ENCODE results near the gene TST. TPM values are rescaled to one million over a fixed set of nuclear protein-coding genes. Genes with fewer than 3 reads are reported as not detected.

TST gene
- total RNA-seq, 1 donor from 2014 or later: 32.2 TPM

Other genes starting within 250 kb of the TST start
- 13.4 and 14.6 TPM in 2 replicates for gene IFT27, start 243.3 kb downstream of the TST start, total RNA-seq
- 3.3 and 30.7 TPM in 2 replicates for gene PVALB, start 202.4 kb downstream of the TST start, total RNA-seq
- gene NCF4, start 158.4 kb downstream of the TST start, total RNA-seq: not detected in 2 replicates
- gene CSF2RB, start 105.8 kb downstream of the TST start, total RNA-seq: not detected in 2 replicates
- gene MPST, start 295 bp upstream of the TST start, total RNA-seq: 71.5 and 109 TPM in 2 replicates
- 10.7 and 11.0 TPM in 2 replicates for gene KCTD17, start 32.3 kb upstream of the TST start, total RNA-seq
- not detected in 2 replicates for gene TMPRSS6, start 90.3 kb upstream of the TST start, total RNA-seq
- gene IL2RB, start 130.5 kb upstream of the TST start, total RNA-seq: not detected in 2 replicates
- 3.7 and 3.8 TPM in 2 replicates for gene C1QTNF6, start 168.8 kb upstream of the TST start, total RNA-seq
- gene SSTR3, start 193.0 kb upstream of the TST start, total RNA-seq: not detected in 2 replicates
- not detected in 2 replicates for gene RAC2, start 224.8 kb upstream of the TST start, total RNA-seq

Data from myocyte (in vitro differentiated cells).